Panc1 (cell line): ENCODE results near the gene LRMDA. TPM values are rescaled to one million over a fixed set of nuclear protein-coding genes. Genes with fewer than 3 reads are reported as not detected.

Experiments
- ATAC-seq: fragments of 200-7000 bp; cut with Tn5 transposase; 2 replicates; pipeline ENCODE4 v1.9.1; 2020; ENCODE audit warnings: mild to moderate bottlenecking, moderate library complexity
- BruUV-seq: library from RNA; stranded (reverse); fragments of 400-500 nt; replicated peaks from 2 replicates; lab custom pipeline; 2021; lab: Mats Ljungman, UMichigan
- CTCF ChIA-PET: fragments of 300-600 bp; sonication (Branson Sonifier 250); formaldehyde crosslinking; loops from one replicate; lab custom pipeline; 2022; ENCODE audit warnings: antibody characterized with exemption; lab: Charles Lee
- POLR2A ChIA-PET: fragments of 300-600 bp; sonication (Branson Sonifier 250); formaldehyde crosslinking; loops from one replicate; lab custom pipeline; 2022; ENCODE audit warnings: antibody characterized with exemption; lab: Charles Lee
- DNase-seq: peaks from one replicate; pipeline ENCODE4 v3.0.0-alpha.2; 2010; ENCODE audit warnings: low read depth, low spot score
- H3K27ac ChIP-seq: 2 replicates; pipeline ENCODE4 v1.5.1; 2011; ENCODE audit warnings: mild to moderate bottlenecking, low read length, inconsistent platforms
- H3K27me3 ChIP-seq: fragments of 200-500 bp; sonication (Bioruptor generic); 2 replicates; pipeline ENCODE4 v1.6.0; 2014; ENCODE audit warnings: low read length, inconsistent platforms; ENCODE audit not compliant: control insufficient read depth, insufficient read depth
- H3K36me3 ChIP-seq: fragments of 200-500 bp; sonication (Bioruptor generic); 2 replicates; pipeline ENCODE4 v1.5.1; 2014; ENCODE audit warnings: inconsistent platforms, mild to moderate bottlenecking, low read length, moderate library complexity; ENCODE audit not compliant: control insufficient read depth, insufficient read depth
- H3K4me1 ChIP-seq: 2 replicates; pipeline ENCODE4 v1.5.1; 2011; ENCODE audit warnings: inconsistent platforms, mild to moderate bottlenecking, low read length, moderate library complexity; ENCODE audit not compliant: control insufficient read depth, insufficient read depth
- H3K4me3 ChIP-seq, 2 experiments: 2 replicates each; pipeline ENCODE4 v1.5.1; 2011 to 2012; ENCODE audit warnings: low read depth in 2 of 2, low read length in 2 of 2, mild to moderate bottlenecking in 2 of 2, inconsistent platforms in 1 of 2, moderate library complexity in 1 of 2
- H3K9me3 ChIP-seq: fragments of 200-500 bp; sonication (Bioruptor generic); 2 replicates; pipeline ENCODE4 v1.5.1; 2014; ENCODE audit warnings: low read depth, mild to moderate bottlenecking, inconsistent platforms, low read length, moderate library complexity; ENCODE audit not compliant: control insufficient read depth, insufficient read depth
- CTCF ChIP-seq: fragments of 450-650 bp; IDR thresholded peaks from 2 replicates; pipeline ENCODE4 v1.5.1; 2017; ENCODE audit warnings: mild to moderate bottlenecking
- POLR2AphosphoS5 ChIP-seq: IDR thresholded peaks from 2 replicates; pipeline ENCODE4 v1.6.1; 2012; ENCODE audit warnings: mild to moderate bottlenecking, low read depth, low read length, moderate library complexity
- REST ChIP-seq, 2 experiments: IDR thresholded peaks; 2 replicates each; pipeline ENCODE4 v1.6.1; 2011 to 2012; ENCODE audit warnings: low read depth in 2 of 2, control low read depth in 1 of 2, low read length in 1 of 2, mild to moderate bottlenecking in 1 of 2, moderate library complexity in 1 of 2; ENCODE audit not compliant: insufficient read depth in 1 of 2
- SIN3A ChIP-seq: IDR thresholded peaks from 2 replicates; pipeline ENCODE4 v1.6.1; 2012; ENCODE audit warnings: low read depth, mild to moderate bottlenecking, low read length, moderate library complexity, borderline replicate concordance; ENCODE audit not compliant: insufficient read depth
- TCF7L2 ChIP-seq: IDR thresholded peaks from 2 replicates; pipeline ENCODE4 v1.6.1; 2011; ENCODE audit warnings: mild to moderate bottlenecking, low read depth, low read length, inconsistent platforms
- in situ Hi-C: cut with HindIII; loops from 2 replicates; pipeline ENCODE4 v1.10.0; 2016; ENCODE audit warnings: low sequenced_read_pairs, low pct_unique_long_range_greater_than_20kb
- intact Hi-C: fragments of 100-400 bp; cut with micrococcal nuclease; formaldehyde crosslinking; loops from one replicate; pipeline ENCODE4 v1.10.0; 2022; ENCODE audit not compliant: unreplicated experiment
- total RNA-seq: library from RNA; stranded (reverse); gene quantifications from one replicate; pipeline ENCODE4 v1.2.1, GENCODE V29; 2021; ENCODE audit not compliant: unreplicated experiment

The LRMDA gene
- total RNA-seq, 1 experiment from 2014 or later = 1.2 TPM

- Histone ChIP-seq H3K4me3 (no peak overlapping the region), H3K9me3 (no peaks in the 10 kb centered on the region), H3K27ac (no peak overlapping the region), H3K4me1 (no peaks in the 10 kb centered on the region), H3K36me3 (no peaks in the 10 kb centered on the region), H3K27me3 (peaks cover 2% of the 10 kb centered on the region; the same call in 1 of the 2 replicates)
- in situ Hi-C loops = no loop called here
- intact Hi-C loops = no loop called here
- TF ChIP-seq CTCF (no peak), REST (IDR thresholded peaks at IDR 0.05; ENCODE audit: insufficient read depth in 1 of 2, low read depth in 2 of 2, low read length in 1 of 2) (no peak), SIN3A (no peak)
- ChIA-PET POLR2A (no interaction called here), CTCF (no interaction called here)
- BruUV-seq = no TSS peak
- ATAC-seq = no peak
- no peak for DNase-seq
Observed at GRCh38 chr10:75887992-75888680, 456.7 kb downstream of the LRMDA start.

- no peak overlapping the region for H3K4me3 ChIP-seq
- ATAC-seq (no peak), DNase-seq (no peak)
- BruUV-seq = no TSS peak
- in situ Hi-C loops = no loop called here
- H3K27ac ChIP-seq = no peak overlapping the region
- no peaks in the 10 kb centered on the region for H3K4me1 ChIP-seq
- H3K27me3 ChIP-seq = 0 out of 2 replicates have a peak, but pooled peaks cover 2% of the 10 kb centered on the region
- ChIA-PET POLR2A (no interaction called here), CTCF (no interaction called here)
- intact Hi-C loops = no loop called here
- no peaks in the 10 kb centered on the region for H3K36me3 ChIP-seq
- H3K9me3 ChIP-seq = no peaks in the 10 kb centered on the region
- TF ChIP-seq SIN3A = no peak
Observed at GRCh38 chr10:75889051-75889450, 457.6 kb downstream of the LRMDA start.

- ATAC-seq (no peak), DNase-seq (no peak)
- TF ChIP-seq POLR2AphosphoS5 (no peak), REST (IDR thresholded peaks at IDR 0.05; ENCODE audit: insufficient read depth in 1 of 2, low read depth in 2 of 2, low read length in 1 of 2) (no peak), CTCF (no peak), TCF7L2 (no peak), SIN3A (no peak)
- no TSS peak for BruUV-seq
- Histone ChIP-seq H3K36me3 (no peaks in the 10 kb centered on the region), H3K27me3 (no peaks in the 10 kb centered on the region), H3K9me3 (no peaks in the 10 kb centered on the region), H3K27ac (no peak overlapping the region), H3K4me1 (no peaks in the 10 kb centered on the region), H3K4me3 (no peak overlapping the region)
- ChIA-PET CTCF (no interaction called here), POLR2A (no interaction called here)
- in situ Hi-C loops = no loop called here
- intact Hi-C loops = no loop called here
Observed at GRCh38 chr10:75894761-75895160, 463.3 kb downstream of the LRMDA start.
